ENCODE measurements around the gene MIGA2. TPM values are rescaled to one million over a fixed set of nuclear protein-coding genes. Genes with fewer than 3 reads are reported as not detected.

Gene MIGA2
- total and polyA plus RNA-seq, 9 of the 15 experiments (the other 6 are each of a cell fraction or from before 2014, with no cell fraction given) = 0.15 to 54.1 (median 18.0) TPM

DNA sequence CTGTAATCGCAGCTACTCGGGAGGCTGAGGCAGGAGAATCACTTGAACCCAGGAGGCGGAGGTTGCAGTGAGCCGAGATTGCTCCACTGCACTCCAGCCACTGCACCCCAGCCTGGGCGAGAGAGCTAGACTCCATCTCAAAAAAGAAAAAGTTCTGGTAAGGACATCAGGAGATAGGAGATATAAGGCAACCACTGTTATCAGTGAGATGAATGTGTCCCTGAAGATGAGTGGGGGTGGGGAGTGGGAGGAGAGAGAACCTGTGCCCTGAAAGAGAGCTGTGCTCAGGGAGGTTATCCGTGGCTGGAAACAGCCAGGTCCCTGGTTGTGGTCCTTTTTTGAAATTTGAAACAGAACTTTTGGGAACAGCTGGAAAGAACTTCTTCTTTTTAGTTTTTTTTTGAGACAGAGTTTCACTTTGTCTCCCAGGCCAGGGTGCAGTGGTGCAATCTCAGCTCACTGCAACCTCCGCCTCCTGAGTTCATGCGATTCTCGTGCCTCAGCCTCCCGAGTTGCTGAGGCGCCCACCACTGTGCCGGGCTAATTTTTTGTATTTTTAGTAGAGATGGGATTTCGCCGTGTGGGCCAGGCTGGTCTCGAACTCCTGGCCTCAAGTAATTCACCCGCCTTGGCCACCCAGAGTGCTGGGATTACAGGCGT, 77.3 kb downstream of the MIGA2 start (continued):
- TF ChIP-seq JUNB (CRISPR knock-in tag; conservative IDR thresholded peaks at IDR 0.05) (no peak), SMAD4 (CRISPR knock-in tag; conservative IDR thresholded peaks at IDR 0.05) (no peak), CEBPB (tag; IDR thresholded peaks at IDR 0.05) (0 out of 2 replicates have a peak, but pooled peaks have one; percentile 9), FOXK1 (CRISPR knock-in tag; IDR thresholded peaks at IDR 0.05; ENCODE audit: borderline replicate concordance) (no peak), TSC22D4 (tag; IDR thresholded peaks at IDR 0.05) (no peak), RCOR1 (IDR thresholded peaks at IDR 0.05; ENCODE audit: borderline replicate concordance in 1 of 2, low read depth in 2 of 2, low read length in 2 of 2) (peak in 1 of 2 experiments; percentile 86; a peak in 1 of 4 replicates), ZNF239 (CRISPR knock-in tag; IDR thresholded peaks at IDR 0.05) (no peak), CBFA2T2 (conservative IDR thresholded peaks at IDR 0.05) (peak; percentile 77), CEBPG (CRISPR knock-in tag; IDR thresholded peaks at IDR 0.05) (no peak), CEBPG (tag; conservative IDR thresholded peaks at IDR 0.05 in 1 of 2, IDR thresholded peaks at IDR 0.05 in 1 of 2) (no peak), TRIM24 (IDR thresholded peaks at IDR 0.05) (peak; percentile 28 to 63; a peak in 2 of 4 replicates), BMI1 (IDR thresholded peaks at IDR 0.05; ENCODE audit: low read length) (no peak), SNRNP70 (optimal IDR thresholded peaks at IDR 0.05; ENCODE audit: low read depth, low read length) (no peak), HIVEP1 (CRISPR knock-in tag; IDR thresholded peaks at IDR 0.05) (no peak), TCF3 (CRISPR knock-in tag; IDR thresholded peaks at IDR 0.05) (peak; percentile 56), DDX20 (tag; IDR thresholded peaks at IDR 0.05; ENCODE audit: low read depth) (no peak), CBX8 (IDR thresholded peaks at IDR 0.05; ENCODE audit: borderline replicate concordance, extremely low read depth, low read depth, low read length, poor library complexity, severe bottlenecking) (no peak), HDAC2 (IDR thresholded peaks at IDR 0.05) (peak; percentile 72; the same call in 1 of the 2 replicates)
- TF ChIP-seq, protein P1, sequence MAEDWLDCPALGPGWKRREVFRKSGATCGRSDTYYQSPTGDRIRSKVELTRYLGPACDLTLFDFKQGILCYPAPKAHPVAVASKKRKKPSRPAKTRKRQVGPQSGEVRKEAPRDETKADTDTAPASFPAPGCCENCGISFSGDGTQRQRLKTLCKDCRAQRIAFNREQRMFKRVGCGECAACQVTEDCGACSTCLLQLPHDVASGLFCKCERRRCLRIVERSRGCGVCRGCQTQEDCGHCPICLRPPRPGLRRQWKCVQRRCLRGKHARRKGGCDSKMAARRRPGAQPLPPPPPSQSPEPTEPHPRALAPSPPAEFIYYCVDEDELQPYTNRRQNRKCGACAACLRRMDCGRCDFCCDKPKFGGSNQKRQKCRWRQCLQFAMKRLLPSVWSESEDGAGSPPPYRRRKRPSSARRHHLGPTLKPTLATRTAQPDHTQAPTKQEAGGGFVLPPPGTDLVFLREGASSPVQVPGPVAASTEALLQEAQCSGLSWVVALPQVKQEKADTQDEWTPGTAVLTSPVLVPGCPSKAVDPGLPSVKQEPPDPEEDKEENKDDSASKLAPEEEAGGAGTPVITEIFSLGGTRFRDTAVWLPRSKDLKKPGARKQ (CRISPR knock-in tag; IDR thresholded peaks at IDR 0.05) = no peak
- TF ChIP-seq, protein P2, sequence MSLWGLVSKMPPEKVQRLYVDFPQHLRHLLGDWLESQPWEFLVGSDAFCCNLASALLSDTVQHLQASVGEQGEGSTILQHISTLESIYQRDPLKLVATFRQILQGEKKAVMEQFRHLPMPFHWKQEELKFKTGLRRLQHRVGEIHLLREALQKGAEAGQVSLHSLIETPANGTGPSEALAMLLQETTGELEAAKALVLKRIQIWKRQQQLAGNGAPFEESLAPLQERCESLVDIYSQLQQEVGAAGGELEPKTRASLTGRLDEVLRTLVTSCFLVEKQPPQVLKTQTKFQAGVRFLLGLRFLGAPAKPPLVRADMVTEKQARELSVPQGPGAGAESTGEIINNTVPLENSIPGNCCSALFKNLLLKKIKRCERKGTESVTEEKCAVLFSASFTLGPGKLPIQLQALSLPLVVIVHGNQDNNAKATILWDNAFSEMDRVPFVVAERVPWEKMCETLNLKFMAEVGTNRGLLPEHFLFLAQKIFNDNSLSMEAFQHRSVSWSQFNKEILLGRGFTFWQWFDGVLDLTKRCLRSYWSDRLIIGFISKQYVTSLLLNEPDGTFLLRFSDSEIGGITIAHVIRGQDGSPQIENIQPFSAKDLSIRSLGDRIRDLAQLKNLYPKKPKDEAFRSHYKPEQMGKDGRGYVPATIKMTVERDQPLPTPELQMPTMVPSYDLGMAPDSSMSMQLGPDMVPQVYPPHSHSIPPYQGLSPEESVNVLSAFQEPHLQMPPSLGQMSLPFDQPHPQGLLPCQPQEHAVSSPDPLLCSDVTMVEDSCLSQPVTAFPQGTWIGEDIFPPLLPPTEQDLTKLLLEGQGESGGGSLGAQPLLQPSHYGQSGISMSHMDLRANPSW (CRISPR knock-in tag; IDR thresholded peaks at IDR 0.05) = no peak
- TF ChIP-seq, protein P3, sequence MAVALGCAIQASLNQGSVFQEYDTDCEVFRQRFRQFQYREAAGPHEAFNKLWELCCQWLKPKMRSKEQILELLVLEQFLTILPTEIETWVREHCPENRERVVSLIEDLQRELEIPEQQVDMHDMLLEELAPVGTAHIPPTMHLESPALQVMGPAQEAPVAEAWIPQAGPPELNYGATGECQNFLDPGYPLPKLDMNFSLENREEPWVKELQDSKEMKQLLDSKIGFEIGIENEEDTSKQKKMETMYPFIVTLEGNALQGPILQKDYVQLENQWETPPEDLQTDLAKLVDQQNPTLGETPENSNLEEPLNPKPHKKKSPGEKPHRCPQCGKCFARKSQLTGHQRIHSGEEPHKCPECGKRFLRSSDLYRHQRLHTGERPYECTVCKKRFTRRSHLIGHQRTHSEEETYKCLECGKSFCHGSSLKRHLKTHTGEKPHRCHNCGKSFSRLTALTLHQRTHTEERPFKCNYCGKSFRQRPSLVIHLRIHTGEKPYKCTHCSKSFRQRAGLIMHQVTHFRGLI (CRISPR knock-in tag; IDR thresholded peaks at IDR 0.05) = no peak
- TF ChIP-seq, protein P4, sequence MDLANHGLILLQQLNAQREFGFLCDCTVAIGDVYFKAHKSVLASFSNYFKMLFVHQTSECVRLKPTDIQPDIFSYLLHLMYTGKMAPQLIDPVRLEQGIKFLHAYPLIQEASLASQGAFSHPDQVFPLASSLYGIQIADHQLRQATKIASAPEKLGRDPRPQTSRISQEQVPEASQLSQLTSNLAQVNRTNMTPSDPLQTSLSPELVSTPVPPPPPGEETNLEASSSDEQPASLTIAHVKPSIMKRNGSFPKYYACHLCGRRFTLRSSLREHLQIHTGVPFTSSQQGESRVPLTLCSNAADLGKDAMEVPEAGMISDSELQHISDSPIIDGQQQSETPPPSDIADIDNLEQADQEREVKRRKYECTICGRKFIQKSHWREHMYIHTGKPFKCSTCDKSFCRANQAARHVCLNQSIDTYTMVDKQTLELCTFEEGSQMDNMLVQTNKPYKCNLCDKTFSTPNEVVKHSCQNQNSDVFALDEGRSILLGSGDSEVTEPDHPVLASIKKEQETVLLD (IDR thresholded peaks at IDR 0.05) = peak; percentile 54; the same call in 1 of the 2 replicates
